Aorta (tissue), 5 donors: ENCODE data around the gene C22orf31. TPM values are rescaled to one million over a fixed set of nuclear protein-coding genes. Genes with fewer than 3 reads are reported as not detected.
A peak's percentile ranks its signal among the peaks of the same experiment; 100 is the strongest.
"Not testable (repeated sequence)": the region's sequence is repeated elsewhere in the genome, so short reads cannot be mapped to it uniquely, and the experiment has no call there.

ENCODE experiments used
- ATAC-seq: fragments of 200-7000 bp; cut with Tn5 transposase; one replicate; pipeline ENCODE4 v1.9.1; 2022; ENCODE audit warnings: moderate library complexity; ENCODE audit not compliant: low FRiP score
- DNase-seq, 2 donors: peaks; one replicate each; pipeline ENCODE4 v3.0.0-alpha.2; 2020
- H3K27ac ChIP-seq, 2 donors: one replicate each; pipeline ENCODE4 v1.5.1; 2013; ENCODE audit warnings: low read length in 2 of 2, mild to moderate bottlenecking in 2 of 2, moderate library complexity in 2 of 2, control low read depth in 1 of 2, inconsistent platforms in 1 of 2, low read depth in 1 of 2
- H3K27me3 ChIP-seq, 2 donors: one replicate each; pipeline ENCODE4 v1.6.1; 2013; ENCODE audit warnings: control low read depth in 1 of 2, low read length in 1 of 2, mild to moderate bottlenecking in 1 of 2, moderate library complexity in 1 of 2; ENCODE audit not compliant: insufficient read depth in 2 of 2, control insufficient read depth in 1 of 2
- H3K36me3 ChIP-seq, 2 donors: one replicate each; pipeline ENCODE4 v1.6.1; 2013; ENCODE audit warnings: control low read depth in 1 of 2, low read length in 1 of 2, mild to moderate bottlenecking in 1 of 2; ENCODE audit not compliant: insufficient read depth in 2 of 2, control insufficient read depth in 1 of 2
- H3K4me1 ChIP-seq, 2 donors: one replicate each; pipeline ENCODE4 v1.6.1; 2013; ENCODE audit warnings: low read length in 2 of 2, control low read depth in 1 of 2, mild to moderate bottlenecking in 1 of 2, moderate library complexity in 1 of 2; ENCODE audit not compliant: insufficient read depth in 2 of 2, control insufficient read depth in 1 of 2
- H3K4me3 ChIP-seq, 2 donors: one replicate each; pipeline ENCODE4 v1.5.1; 2013; ENCODE audit warnings: low read length in 2 of 2, control low read depth in 1 of 2, mild to moderate bottlenecking in 1 of 2
- H3K9me3 ChIP-seq: one replicate; pipeline ENCODE4 v1.6.1; 2013; ENCODE audit warnings: mild to moderate bottlenecking, low read length; ENCODE audit not compliant: control insufficient read depth
- WGBS, 2 donors: extraction: QIAGEN DNeasy Blood & Tissue Kit; methylation state at CpG; one replicate each; pipeline ENCODE4 v1.1.7; 2013; 5-methylcytosine and 5-hydroxymethylcytosine counted together
- intact Hi-C, 2 donors: fragments of 100-400 bp; cut with DNase I; formaldehyde crosslinking; loops; one replicate each; pipeline versions ENCODE4 v1.14.2 to v1.15.0; 2022
- polyA plus RNA-seq, 2 donors: library from polyadenylated mRNA; stranded (reverse); fragments of 200-250 nt; gene quantifications; one replicate each; pipeline ENCODE4 v1.2.3, GENCODE V29; 2013
- total RNA-seq, 2 donors: library from RNA; stranded (reverse); fragmentation: NEBNext Ultra II Directional; extraction: Animal tissue kit (Norgen Biotek cat#: 25700); gene quantifications; one replicate each; pipeline ENCODE4 v1.2.1, GENCODE V29; 2021
- donor health status: healthy with polysubstance abuse.
- donor health status: Bipolar disorder and iron deficiency.
- donor health status: DM: no; HTN: no; CAD: no.
- donor health status: DM: no; HTN: no; CAD: no.
- donor health status: DM: yes; HTN: yes; CAD: no.

C22orf31 gene
- total and polyA plus RNA-seq, 4 donors, result not detected

- intact Hi-C loops, result loop anchor here (2.0 to 10.0 kb wide), 2 partner anchors 184 to 436 kb away; no protein-coding TSS in a partner anchor
- H3K36me3 ChIP-seq, result no peaks in the 10 kb centered on the region
- peak; percentile 90 for ATAC-seq
These were observed 21.0 kb downstream of the C22orf31 start for GRCh38 chr22:29040385-29041275.

DNA sequence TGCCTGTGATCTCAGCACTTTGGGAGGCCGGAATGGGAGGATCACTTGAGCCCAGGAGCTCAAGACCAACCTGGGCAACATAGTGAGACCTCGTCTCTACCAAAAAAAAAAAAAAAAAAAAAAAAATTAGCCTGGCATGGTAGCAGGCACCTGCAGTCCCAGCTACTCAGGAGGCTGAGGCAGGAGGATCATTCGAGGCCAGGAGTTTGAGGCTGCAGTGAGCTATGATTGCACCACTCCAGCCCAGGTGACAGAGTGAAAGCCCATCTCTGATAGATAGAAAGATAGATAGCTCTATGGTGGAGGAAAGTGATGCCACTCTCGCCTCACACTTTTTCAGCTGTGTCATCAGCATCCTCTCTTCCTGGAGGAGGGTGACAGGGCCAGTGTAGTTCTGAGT, 21.9 kb downstream of the C22orf31 start:
- not testable (repeated sequence) for H3K4me3 ChIP-seq, ATAC-seq, DNase-seq, H3K36me3 ChIP-seq, H3K27me3 ChIP-seq, H3K9me3 ChIP-seq, H3K27ac ChIP-seq, H3K4me1 ChIP-seq
- intact Hi-C loops, result loop anchor here (2.0 to 10.0 kb wide), 3 partner anchors 155 to 435 kb away; partner anchors contain the start of gene ZNRF3 (in 1 of the 2)
- 92 to 95% methylated on average over 4 of the region's 4 CpGs for WGBS, 2 donors

More at GRCh38 chr22:29040385-29041275, 21.0 kb downstream of the C22orf31 start:
- peaks cover 0 to 4% of the 10 kb centered on the region in 2 donors for H3K4me1 ChIP-seq
- 22 to 23% methylated on average over 9 of the region's 9 CpGs for WGBS, 2 donors
- no peaks in the 10 kb centered on the region for H3K9me3 ChIP-seq
- peak in 1 of 2 donors; percentile 64 for DNase-seq
- H3K4me3 ChIP-seq, result no peak overlapping the region
- H3K27ac ChIP-seq, result no peak overlapping the region
- no peaks in the 10 kb centered on the region for H3K27me3 ChIP-seq

DNA sequence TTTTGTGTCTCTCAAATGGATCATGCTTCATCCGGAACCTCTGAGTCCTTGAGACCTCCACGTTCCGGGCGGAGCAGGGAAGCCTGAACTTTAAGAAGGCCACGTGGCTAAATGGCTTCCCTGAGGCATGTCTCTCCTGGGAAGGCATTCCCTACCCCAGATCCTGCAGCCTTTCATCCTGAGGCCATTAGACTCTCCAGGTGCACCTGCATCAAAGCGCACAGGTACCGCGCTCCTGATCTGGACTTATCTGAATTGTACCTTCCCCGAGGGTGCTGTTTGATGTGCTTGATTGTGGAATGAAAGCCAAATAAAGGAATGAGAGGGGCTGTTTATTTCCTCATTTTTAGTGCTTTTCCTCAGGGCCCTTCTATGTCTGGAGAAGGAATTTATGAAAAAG, 22.5 kb downstream of the C22orf31 start:
- DNase-seq (no peak), ATAC-seq (no peak)
- Histone ChIP-seq H3K4me1 (peaks cover 0 to 4% of the 10 kb centered on the region in 2 donors), H3K27ac (no peak overlapping the region), H3K27me3 (no peaks in the 10 kb centered on the region), H3K4me3 (no peak overlapping the region), H3K36me3 (no peaks in the 10 kb centered on the region), H3K9me3 (no peaks in the 10 kb centered on the region)
- intact Hi-C loops, result loop anchor here (10.0 kb wide), 2 partner anchors 154 to 434 kb away; partner anchors contain the start of gene ZNRF3 (in 1 of the 2)
- 87 to 90% methylated on average over 9 of the region's 9 CpGs for WGBS, 2 donors

DNA sequence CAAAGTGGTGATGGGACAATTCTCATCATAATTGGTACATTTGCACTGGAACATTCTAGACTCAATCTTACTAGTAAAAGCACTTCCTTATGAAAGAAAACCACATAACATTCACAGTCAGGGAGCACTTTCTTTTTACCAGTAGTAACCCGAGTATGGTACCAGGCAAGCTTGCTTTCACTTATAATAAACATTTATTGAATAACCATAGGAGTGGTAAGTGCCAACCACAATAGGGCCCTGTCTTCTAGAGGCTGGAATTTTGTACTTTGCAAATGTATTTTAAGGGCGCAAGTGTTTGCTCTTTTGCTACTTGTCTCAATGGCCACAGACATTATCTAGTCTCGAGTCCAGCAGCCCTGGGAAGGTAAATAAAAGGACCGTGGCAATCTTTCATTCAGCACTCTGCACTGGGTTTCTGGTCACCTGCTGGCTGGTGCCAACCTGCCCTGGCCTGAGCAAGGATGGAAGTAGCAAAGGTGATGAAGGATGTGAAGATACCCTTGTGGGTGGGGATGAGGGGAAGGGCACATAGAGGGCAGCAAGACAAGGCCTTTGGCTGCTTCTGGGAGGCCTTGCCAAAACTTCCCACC, 24.2 kb downstream of the C22orf31 start:
- H3K36me3 ChIP-seq, result no peaks in the 10 kb centered on the region
- no peak for DNase-seq
- H3K4me1 ChIP-seq, result peaks cover 0 to 4% of the 10 kb centered on the region in 2 donors
- intact Hi-C loops, result loop anchor here (10.0 kb wide), 2 partner anchors 153 to 433 kb away; partner anchors contain the start of gene ZNRF3 (in 1 of the 2)
- no peak overlapping the region for H3K4me3 ChIP-seq
- H3K27me3 ChIP-seq, result no peaks in the 10 kb centered on the region
- 57% methylated on average over 4 of the region's 4 CpGs for WGBS, 2 donors
- H3K9me3 ChIP-seq, result no peaks in the 10 kb centered on the region
- no peak for ATAC-seq
- no peak overlapping the region for H3K27ac ChIP-seq

DNA sequence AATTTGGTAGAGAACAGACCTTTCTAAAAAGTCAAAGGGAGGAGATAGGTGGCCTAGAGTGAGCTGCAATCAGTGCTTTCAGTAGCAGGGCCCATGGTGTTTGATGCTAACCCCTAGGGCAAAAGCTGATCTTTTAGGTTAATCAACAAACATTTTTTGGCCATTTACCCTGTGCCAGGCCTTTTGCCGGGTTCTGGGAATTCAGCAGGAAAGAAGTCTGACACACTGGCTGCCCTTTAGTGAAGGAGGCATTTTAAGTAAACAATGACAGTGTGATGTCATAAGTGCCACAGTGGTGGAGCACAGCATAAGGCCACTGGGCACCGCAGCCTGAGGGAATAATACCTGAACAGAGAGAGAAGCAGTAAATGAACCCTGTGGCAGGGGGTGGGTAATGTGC, 29.0 kb downstream of the C22orf31 start:
- 11 to 24% methylated on average over 2 of the region's 2 CpGs for WGBS, 2 donors
- H3K36me3 ChIP-seq, result no peaks in the 10 kb centered on the region
- ATAC-seq (peak; percentile 48), DNase-seq (no peak)
- peaks cover 0 to 4% of the 10 kb centered on the region in 2 donors for H3K4me1 ChIP-seq
- no peaks in the 10 kb centered on the region for H3K27me3 ChIP-seq
- H3K27ac ChIP-seq, result peak overlapping the region; percentile 49 to 76
- no peaks in the 10 kb centered on the region for H3K9me3 ChIP-seq
- intact Hi-C loops, result loop anchor here (2.0 to 10.0 kb wide), 5 partner anchors 55 to 428 kb away; partner anchors contain the start of gene ZNRF3 (in 2 of the 2)
- H3K4me3 ChIP-seq, result no peak overlapping the region

GRCh38 chr22:29032014-29032475, 29.6 kb downstream of the C22orf31 start:
- Histone ChIP-seq H3K9me3 (no peaks in the 10 kb centered on the region), H3K4me3 (no peak overlapping the region), H3K27ac (peak overlapping the region; percentile 89 to 93), H3K4me1 (peaks cover 0 to 4% of the 10 kb centered on the region in 2 donors), H3K27me3 (no peaks in the 10 kb centered on the region), H3K36me3 (no peaks in the 10 kb centered on the region)
- 92 to 93% methylated on average over 8 of the region's 8 CpGs for WGBS, 2 donors
- DNase-seq (no peak), ATAC-seq (no peak)
- intact Hi-C loops, result loop anchor here (2.0 to 10.0 kb wide), 5 partner anchors 55 to 427 kb away; partner anchors contain the start of gene ZNRF3 (in 2 of the 2)

DNA sequence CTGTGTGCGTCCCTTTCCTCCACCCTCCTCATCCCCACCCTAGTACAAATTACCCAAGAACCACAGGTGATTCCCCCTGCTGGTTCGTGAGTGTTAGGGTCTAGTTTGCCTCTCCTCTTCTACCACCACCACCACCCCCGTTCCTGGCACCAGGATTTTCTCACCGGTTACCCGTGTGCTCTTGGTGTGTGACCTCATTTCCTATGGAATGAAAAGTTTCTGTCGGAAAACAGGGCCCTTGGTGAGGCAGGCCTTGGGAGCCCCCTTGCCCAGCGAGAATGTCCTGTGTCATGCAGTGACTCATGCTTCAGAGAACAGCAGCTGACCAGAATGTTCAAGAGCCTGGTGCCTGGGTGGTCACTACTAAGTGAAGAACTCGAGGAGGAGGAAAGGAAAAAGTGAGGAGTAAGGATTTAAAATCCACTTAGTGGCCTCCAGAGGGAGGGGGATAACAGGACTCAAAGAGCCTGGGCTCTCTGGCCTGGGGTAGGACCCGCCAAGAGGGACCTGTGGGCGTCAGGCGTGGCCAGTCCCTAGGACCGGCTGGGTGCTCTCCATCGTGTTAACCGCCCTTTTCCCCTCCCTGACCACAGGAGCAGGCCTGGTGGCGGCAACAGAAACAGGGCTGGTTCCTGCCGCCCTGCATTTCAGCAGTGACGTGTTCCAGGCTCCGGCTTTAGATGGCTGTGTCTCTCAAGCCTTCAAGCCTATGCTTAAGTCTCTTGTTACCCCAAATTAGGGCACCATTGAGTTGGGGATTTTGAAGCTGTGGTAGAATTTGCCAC, 30.2 kb downstream of the C22orf31 start:
- Histone ChIP-seq H3K36me3 (no peaks in the 10 kb centered on the region), H3K27me3 (no peaks in the 10 kb centered on the region), H3K27ac (peak overlapping the region; percentile 89 to 93), H3K4me3 (no peak overlapping the region), H3K9me3 (no peaks in the 10 kb centered on the region), H3K4me1 (peaks cover 0 to 4% of the 10 kb centered on the region in 2 donors)
- peak; percentile 92 for ATAC-seq
- 24 to 25% methylated on average over 17 to 18 of the region's 18 CpGs for WGBS, 2 donors
- peak; percentile 83 to 86 for DNase-seq
- intact Hi-C loops, result loop anchor here (2.0 to 10.0 kb wide), 5 partner anchors 54 to 427 kb away; partner anchors contain the start of gene ZNRF3 (in 2 of the 2)
